Keratinocyte (primary cell): ENCODE measurements around the gene KCNAB2. TPM values are rescaled to one million over a fixed set of nuclear protein-coding genes. Genes with fewer than 3 reads are reported as not detected.

ENCODE experiments used
- DNase-seq: peaks from one replicate; pipeline ENCODE4 v3.0.0-alpha.2; 2011; ENCODE audit warnings: low read depth, missing footprints, low spot score
- FAIRE-seq: peaks from 2 replicates; lab custom pipeline; 2011; peaks lifted over from hg19 to GRCh38; lab: Jason Lieb, UNC
- H2AFZ ChIP-seq: 2 replicates; pipeline ENCODE4 v1.6.0; 2012; ENCODE audit warnings: low read length, control low read depth, inconsistent platforms; ENCODE audit not compliant: control insufficient read depth
- H3K27ac ChIP-seq: 2 replicates; pipeline ENCODE4 v1.5.1; 2011; ENCODE audit warnings: low read length; ENCODE audit not compliant: control insufficient read depth, insufficient read depth
- H3K27me3 ChIP-seq: 3 replicates; pipeline ENCODE4 v1.6.0; 2011; ENCODE audit warnings: low read length; ENCODE audit not compliant: control insufficient read depth, insufficient read depth; ENCODE audit errors: extremely low read depth
- H3K36me3 ChIP-seq, 2 experiments: 2 replicates in 1 of 2; 3 replicates in 1 of 2; pipeline ENCODE4 v1.5.1; 2011; ENCODE audit warnings: low read length in 2 of 2, mild to moderate bottlenecking in 1 of 2; ENCODE audit not compliant: control insufficient read depth in 2 of 2, insufficient read depth in 2 of 2; ENCODE audit errors: extremely low read depth in 1 of 2
- H3K4me1 ChIP-seq: 3 replicates; pipeline ENCODE4 v1.5.1; 2011; ENCODE audit warnings: low read length; ENCODE audit not compliant: control insufficient read depth, insufficient read depth; ENCODE audit errors: extremely low read depth
- H3K4me2 ChIP-seq: 3 replicates; pipeline ENCODE4 v1.6.0; 2011; ENCODE audit warnings: low read depth, low read length; ENCODE audit not compliant: control insufficient read depth, insufficient read depth; ENCODE audit errors: extremely low read depth
- H3K4me3 ChIP-seq, 3 experiments: fragments of 200-600 bp in 1 of 3; sonication (generic) in 1 of 3; 2 replicates in 2 of 3; 3 replicates in 1 of 3; pipeline ENCODE4 v1.5.1; 2011 to 2016; ENCODE audit warnings: low read length in 3 of 3, mild to moderate bottlenecking in 3 of 3, control low read depth in 2 of 3, inconsistent platforms in 1 of 3, low read depth in 1 of 3, mixed read lengths in 1 of 3, mixed run types in 1 of 3, moderate library complexity in 1 of 3; ENCODE audit not compliant: control insufficient read depth in 2 of 3, insufficient read depth in 2 of 3; ENCODE audit errors: extremely low read depth in 1 of 3
- H3K79me2 ChIP-seq: 2 replicates; pipeline ENCODE4 v1.6.0; 2012; ENCODE audit warnings: low read length; ENCODE audit not compliant: control insufficient read depth, insufficient read depth
- H3K9ac ChIP-seq: 3 replicates; pipeline ENCODE4 v1.6.0; 2011; ENCODE audit warnings: low read length; ENCODE audit not compliant: control insufficient read depth, insufficient read depth; ENCODE audit errors: extremely low read depth
- H3K9me1 ChIP-seq: 3 replicates; pipeline ENCODE4 v1.6.0; 2011; ENCODE audit warnings: low read length; ENCODE audit not compliant: control insufficient read depth, insufficient read depth; ENCODE audit errors: extremely low read depth
- H3K9me3 ChIP-seq: 2 replicates; pipeline ENCODE4 v1.5.1; 2012; ENCODE audit warnings: low read depth, low read length; ENCODE audit not compliant: control insufficient read depth
- H4K20me1 ChIP-seq: 3 replicates; pipeline ENCODE4 v1.6.0; 2011; ENCODE audit warnings: low read length; ENCODE audit not compliant: control insufficient read depth, insufficient read depth; ENCODE audit errors: extremely low read depth
- CTCF ChIP-seq, 3 experiments: IDR thresholded peaks in 1 of 3; conservative IDR thresholded peaks in 1 of 3; optimal IDR thresholded peaks in 1 of 3; 2 replicates in 2 of 3; 3 replicates in 1 of 3; pipeline versions ENCODE3 to v1.5.1; 2011; ENCODE audit warnings: low read length in 3 of 3, mild to moderate bottlenecking in 3 of 3, moderate library complexity in 2 of 3, control low read depth in 1 of 3, inconsistent platforms in 1 of 3; ENCODE audit not compliant: insufficient read depth in 2 of 3; ENCODE audit errors: extremely low read depth in 1 of 3
- EZH2 ChIP-seq: IDR thresholded peaks from one replicate; pipeline ENCODE4 v1.6.1; 2012; ENCODE audit warnings: inconsistent platforms, mild to moderate bottlenecking, low read length, moderate library complexity
- dilution Hi-C: fragments of 300-500 bp; cut with MboI; formaldehyde crosslinking; loops from one replicate; pipeline ENCODE4 v1.7.0; 2020; ENCODE audit warnings: low sequenced_read_pairs; ENCODE audit not compliant: extremely low pct_ligation_motif_present
- polyA plus RNA-seq, 5 experiments: library from polyadenylated mRNA; depleted of rRNA in 3 of 5; stranded (reverse) in 3 of 5; stranded (forward) in 1 of 5; unstranded in 1 of 5; fragments of >200 nt; gene quantifications; 1 replicate in 1 of 5; 2 replicates in 3 of 5; 3 replicates in 1 of 5; pipeline versions ENCODE4 v1.2.1 to v1.2.3, GENCODE V29; 2011 to 2012; ENCODE audit warnings: missing spikeins in 2 of 5, low read depth in 1 of 5, low replicate concordance in 1 of 5

KCNAB2 gene
- polyA plus RNA-seq, 1 donor (not counting 4 experiments of a cell fraction or from before 2014, with no cell fraction given), result 1.8 TPM

DNA sequence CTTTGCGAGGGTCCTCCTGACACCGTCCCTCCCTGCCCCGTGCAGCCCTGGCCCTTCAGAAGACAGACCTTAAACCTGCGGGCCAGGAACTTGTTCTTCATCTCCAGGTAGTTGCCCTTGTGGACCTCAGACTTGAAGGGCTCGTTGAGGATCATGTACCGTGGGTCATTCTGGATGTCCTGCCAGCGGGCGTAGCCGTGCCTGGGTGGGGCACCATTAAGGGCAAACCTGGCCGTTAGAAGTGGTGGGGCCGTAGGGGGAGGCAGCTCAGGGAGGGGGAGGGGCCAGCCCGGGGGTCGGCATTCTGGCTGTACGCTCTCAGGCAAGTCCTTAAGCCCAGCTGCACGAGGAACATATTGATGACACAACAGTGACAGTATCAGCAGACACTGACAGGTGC lies 64.6 kb downstream of the KCNAB2 start:
- Histone ChIP-seq H3K79me2 (no peaks in the 10 kb centered on the region), H3K27ac (no peak overlapping the region), H3K9ac (no peak overlapping the region), H3K27me3 (peaks cover 12% of the 10 kb centered on the region), H3K9me3 (no peaks in the 10 kb centered on the region), H3K9me1 (no peaks in the 10 kb centered on the region), H3K4me2 (no peak overlapping the region), H3K4me3 (no peak overlapping the region), H3K36me3 (no peaks in the 10 kb centered on the region), H3K4me1 (no peaks in the 10 kb centered on the region), H2AFZ (no peak overlapping the region), H4K20me1 (no peaks in the 10 kb centered on the region)
- DNase-seq, result no peak
- TF ChIP-seq EZH2, result no peak
- TF ChIP-seq CTCF (optimal IDR thresholded peaks at IDR 0.05 in 1 of 3, IDR thresholded peaks at IDR 0.05 in 1 of 3, conservative IDR thresholded peaks at IDR 0.05 in 1 of 3; ENCODE audit: extremely low read depth in 1 of 3, insufficient read depth in 2 of 3, low read length in 3 of 3), result no peak
- no peak for FAIRE-seq
- dilution Hi-C loops, result no loop called here

DNA sequence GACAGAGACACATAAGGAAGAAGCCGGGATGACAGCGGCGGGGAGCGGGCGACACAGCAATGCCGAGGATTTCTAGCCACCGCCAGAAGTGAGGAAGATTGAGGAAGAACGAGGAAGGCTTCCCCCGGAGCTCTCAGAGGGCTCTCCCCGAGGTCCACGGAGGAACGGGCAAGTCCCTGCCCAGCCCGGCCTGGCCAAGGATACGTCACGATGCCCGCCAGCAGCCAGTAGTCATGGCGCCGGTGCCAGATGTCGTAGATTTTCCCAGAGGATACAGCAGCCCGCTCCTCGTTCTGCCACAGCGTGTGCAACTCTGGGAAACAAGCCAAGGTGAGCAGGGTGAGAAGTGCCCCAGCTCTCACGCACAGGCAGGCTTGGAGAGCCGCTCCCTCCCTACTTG lies 65.9 kb downstream of the KCNAB2 start:
- H3K4me2 ChIP-seq, result no peak overlapping the region
- H3K36me3 ChIP-seq, result no peaks in the 10 kb centered on the region
- H3K27me3 ChIP-seq, result peaks cover 12% of the 10 kb centered on the region
- no peak overlapping the region for H2AFZ ChIP-seq
- no peaks in the 10 kb centered on the region for H4K20me1 ChIP-seq
- FAIRE-seq, result no peak
- no peak overlapping the region for H3K27ac ChIP-seq
- H3K79me2 ChIP-seq, result no peaks in the 10 kb centered on the region
- peaks cover 2% of the 10 kb centered on the region for H3K9me3 ChIP-seq
- H3K4me3 ChIP-seq, result no peak overlapping the region
- no peak overlapping the region for H3K9ac ChIP-seq
- DNase-seq, result no peak
- H3K4me1 ChIP-seq, result no peaks in the 10 kb centered on the region
- H3K9me1 ChIP-seq, result no peaks in the 10 kb centered on the region
- dilution Hi-C loops, result no loop called here
- TF ChIP-seq CTCF (optimal IDR thresholded peaks at IDR 0.05 in 1 of 3, IDR thresholded peaks at IDR 0.05 in 1 of 3, conservative IDR thresholded peaks at IDR 0.05 in 1 of 3; ENCODE audit: extremely low read depth in 1 of 3, insufficient read depth in 2 of 3, low read length in 3 of 3) (no peak), EZH2 (no peak)
